ENCODE results near the gene NUMB. TPM values are rescaled to one million over a fixed set of nuclear protein-coding genes. Genes with fewer than 3 reads are reported as not detected.

The NUMB gene
- polyA plus RNA-seq, 1 donor from 2014 or later, result 11.5 TPM

GRCh38 chr14:73230051-73230450 is 228.3 kb downstream of the NUMB start:
- Histone ChIP-seq H3K9ac (ENCODE audit: low read length) (no peak overlapping the region), H3K36me3 (ENCODE audit: insufficient read depth, low read length) (peaks cover 5% of the 10 kb centered on the region), H3K27me3 (ENCODE audit: insufficient read depth, low read depth, low read length) (no peaks in the 10 kb centered on the region), H2AFZ (ENCODE audit: low read depth, low read length) (no peak overlapping the region), H3K27ac (ENCODE audit: low read length) (no peak overlapping the region), H3K4me3 (ENCODE audit: low read length) (no peak overlapping the region), H3K4me2 (ENCODE audit: low read length) (no peak overlapping the region), H4K20me1 (ENCODE audit: insufficient read depth) (no peaks in the 10 kb centered on the region), H3K9me3 (ENCODE audit: low read length) (no peaks in the 10 kb centered on the region), H3K79me2 (replicated peaks; ENCODE audit: insufficient read depth, low read length) (no peaks in the 10 kb centered on the region), H3K9me2 (ENCODE audit: insufficient read depth, low read length) (no peaks in the 10 kb centered on the region), H3F3A (ENCODE audit: insufficient read depth, low read length, poor library complexity, severe bottlenecking) (no peaks in the 10 kb centered on the region)
- TF ChIP-seq SMC3 (conservative IDR thresholded peaks at IDR 0.05; ENCODE audit: poor library complexity), result no peak
- no peak for TF ChIP-seq EZH2 (IDR thresholded peaks at IDR 0.05; ENCODE audit: borderline replicate concordance, insufficient read depth, low read length, poor library complexity, severe bottlenecking)
- TF ChIP-seq MXI1 (conservative IDR thresholded peaks at IDR 0.05; ENCODE audit: poor library complexity, severe bottlenecking), result no peak
- no peak for TF ChIP-seq REST (IDR thresholded peaks at IDR 0.05; ENCODE audit: borderline replicate concordance)
- no peak for TF ChIP-seq RAD21 (conservative IDR thresholded peaks at IDR 0.05)
- TF ChIP-seq CTCF (IDR thresholded peaks at IDR 0.05; ENCODE audit: poor library complexity, severe bottlenecking), result no peak
- TF ChIP-seq TAF1 (IDR thresholded peaks at IDR 0.05; ENCODE audit: low read depth), result no peak
- TF ChIP-seq POLR2AphosphoS5 (IDR thresholded peaks at IDR 0.05), result no peak
- no peak for TF ChIP-seq EP300 (conservative IDR thresholded peaks at IDR 0.05; ENCODE audit: poor library complexity, severe bottlenecking)

GRCh38 chr14:73227812-73228781 is 230.2 kb downstream of the NUMB start:
- no peak for TF ChIP-seq TAF1 (IDR thresholded peaks at IDR 0.05; ENCODE audit: low read depth)
- TF ChIP-seq MXI1 (conservative IDR thresholded peaks at IDR 0.05; ENCODE audit: poor library complexity, severe bottlenecking), result no peak
- no peak for TF ChIP-seq EP300 (conservative IDR thresholded peaks at IDR 0.05; ENCODE audit: poor library complexity, severe bottlenecking)
- TF ChIP-seq POLR2AphosphoS5 (IDR thresholded peaks at IDR 0.05), result no peak
- no peak for TF ChIP-seq SMC3 (conservative IDR thresholded peaks at IDR 0.05; ENCODE audit: poor library complexity)
- no peak for TF ChIP-seq RAD21 (conservative IDR thresholded peaks at IDR 0.05)
- no peak for TF ChIP-seq EZH2 (IDR thresholded peaks at IDR 0.05; ENCODE audit: borderline replicate concordance, insufficient read depth, low read length, poor library complexity, severe bottlenecking)
- no peak for TF ChIP-seq CTCF (IDR thresholded peaks at IDR 0.05; ENCODE audit: poor library complexity, severe bottlenecking)
- TF ChIP-seq REST (IDR thresholded peaks at IDR 0.05; ENCODE audit: borderline replicate concordance), result no peak
- Histone ChIP-seq H3K36me3 (ENCODE audit: insufficient read depth, low read length) (peaks cover 5% of the 10 kb centered on the region), H3K9me2 (ENCODE audit: insufficient read depth, low read length) (no peaks in the 10 kb centered on the region), H3K9ac (ENCODE audit: low read length) (no peak overlapping the region), H3K4me2 (ENCODE audit: low read length) (no peak overlapping the region), H3K79me2 (replicated peaks; ENCODE audit: insufficient read depth, low read length) (no peaks in the 10 kb centered on the region), H3F3A (ENCODE audit: insufficient read depth, low read length, poor library complexity, severe bottlenecking) (no peaks in the 10 kb centered on the region), H2AFZ (ENCODE audit: low read depth, low read length) (no peak overlapping the region), H3K4me3 (ENCODE audit: low read length) (no peak overlapping the region), H3K27ac (ENCODE audit: low read length) (no peak overlapping the region), H4K20me1 (ENCODE audit: insufficient read depth) (no peaks in the 10 kb centered on the region), H3K9me3 (ENCODE audit: low read length) (no peaks in the 10 kb centered on the region), H3K27me3 (ENCODE audit: insufficient read depth, low read depth, low read length) (no peaks in the 10 kb centered on the region)
